ENCODE data around the gene FKBP1A. TPM values are rescaled to one million over a fixed set of nuclear protein-coding genes. Genes with fewer than 3 reads are reported as not detected.

Gene FKBP1A
- total RNA-seq, 1 donor from 2014 or later, result 163 TPM

GRCh38 chr20:1338801-1339200 lies 54.1 kb downstream of the FKBP1A start:
- DNase-seq (ENCODE audit: low spot score), result no peak
- intact Hi-C loops (cut with DNase I), result no loop called here

GRCh38 chr20:1338096-1338495 lies 54.8 kb downstream of the FKBP1A start:
- no peak for DNase-seq (ENCODE audit: low spot score)
- intact Hi-C loops (cut with DNase I), result no loop called here

- intact Hi-C loops (cut with DNase I), result loop anchor here (2.0 kb wide), 1 partner anchor 37 kb away; no protein-coding TSS in a partner anchor
- DNase-seq (ENCODE audit: low spot score), result no peak
Measured at GRCh38 chr20:1337441-1337840, 55.4 kb downstream of the FKBP1A start.

- intact Hi-C loops (cut with DNase I), result loop anchor here (2.0 kb wide), 1 partner anchor 38 kb away; no protein-coding TSS in a partner anchor
Measured at GRCh38 chr20:1336699-1337367, 56.0 kb downstream of the FKBP1A start.

GRCh38 chr20:1335961-1336698 lies 56.7 kb downstream of the FKBP1A start:
- intact Hi-C loops (cut with DNase I), result loop anchor here (2.0 kb wide), 1 partner anchor 39 kb away; no protein-coding TSS in a partner anchor
- DNase-seq (ENCODE audit: low spot score), result no peak

More at GRCh38 chr20:1336699-1337367, 56.0 kb downstream of the FKBP1A start:
- DNase-seq (ENCODE audit: low spot score), result peak; percentile 89

GRCh38 chr20:1334761-1335160 lies 58.1 kb downstream of the FKBP1A start:
- DNase-seq (ENCODE audit: low spot score), result no peak
- intact Hi-C loops (cut with DNase I), result no loop called here

- intact Hi-C loops (cut with DNase I), result no loop called here
- no peak for DNase-seq (ENCODE audit: low spot score)
Measured at GRCh38 chr20:1334370-1334731, 58.5 kb downstream of the FKBP1A start.

GRCh38 chr20:1333462-1334369 lies 59.1 kb downstream of the FKBP1A start:
- no peak for DNase-seq (ENCODE audit: low spot score)
- intact Hi-C loops (cut with DNase I), result no loop called here

- intact Hi-C loops (cut with DNase I), result no loop called here
- no peak for DNase-seq (ENCODE audit: low spot score)
Measured at GRCh38 chr20:1332749-1333300, 60.0 kb downstream of the FKBP1A start.

- no peak for DNase-seq (ENCODE audit: low spot score)
- intact Hi-C loops (cut with DNase I), result no loop called here
Measured at GRCh38 chr20:1331801-1332453, 60.9 kb downstream of the FKBP1A start.

- DNase-seq (ENCODE audit: low spot score), result no peak
- intact Hi-C loops (cut with DNase I), result no loop called here
Measured at GRCh38 chr20:1331101-1331500, 61.8 kb downstream of the FKBP1A start.

- intact Hi-C loops (cut with DNase I), result no loop called here
- no peak for DNase-seq (ENCODE audit: low spot score)
Measured at GRCh38 chr20:1330075-1330830, 62.6 kb downstream of the FKBP1A start.

- DNase-seq (ENCODE audit: low spot score), result no peak
- intact Hi-C loops (cut with DNase I), result loop anchor here (5.0 kb wide), 1 partner anchor 48 kb away; no protein-coding TSS in a partner anchor
Measured at GRCh38 chr20:1328680-1329330, 64.0 kb downstream of the FKBP1A start, which contains the start of gene SDCBP2. Gene SDCBP2, minus strand, starts transcription at chr20:1329139. Its CDS starts 8,723 bp downstream, at chr20:1320416.

- DNase-seq (ENCODE audit: low spot score), result no peak
- intact Hi-C loops (cut with DNase I), result loop anchor here (5.0 kb wide), 1 partner anchor 49 kb away; no protein-coding TSS in a partner anchor
Measured at GRCh38 chr20:1327827-1328679, 64.8 kb downstream of the FKBP1A start.

- intact Hi-C loops (cut with DNase I), result loop anchor here (5.0 kb wide), 1 partner anchor 50 kb away; no protein-coding TSS in a partner anchor
- no peak for DNase-seq (ENCODE audit: low spot score)
Measured at GRCh38 chr20:1327241-1327653, 65.6 kb downstream of the FKBP1A start.

- DNase-seq (ENCODE audit: low spot score), result peak; percentile 64
- intact Hi-C loops (cut with DNase I), result loop anchor here (5.0 kb wide), 1 partner anchor 51 kb away; no protein-coding TSS in a partner anchor
Measured at GRCh38 chr20:1326031-1326930, 66.6 kb downstream of the FKBP1A start.
